PC-9 (cell line): ENCODE measurements around the gene PITPNC1. TPM values are rescaled to one million over a fixed set of nuclear protein-coding genes. Genes with fewer than 3 reads are reported as not detected.

Experiments used
- BruUV-seq: library from RNA; stranded (reverse); fragments of 400-500 nt; replicated peaks from 2 replicates; lab custom pipeline; 2021; lab: Mats Ljungman, UMichigan
- CTCF ChIA-PET: fragments of 300-600 bp; sonication (Branson Sonifier 250); formaldehyde crosslinking; loops from one replicate; lab custom pipeline; 2022; ENCODE audit warnings: antibody characterized with exemption; lab: Charles Lee
- POLR2A ChIA-PET: fragments of 300-600 bp; sonication (Branson Sonifier 250); formaldehyde crosslinking; loops from one replicate; lab custom pipeline; 2022; ENCODE audit warnings: antibody characterized with exemption; ENCODE audit not compliant: unreplicated experiment; lab: Charles Lee
- DNase-seq, 2 experiments: peaks; one replicate each; pipeline versions ENCODE4 v3.0.0 to v3.0.0-alpha.2; 2015 to 2022; ENCODE audit warnings: mixed read lengths in 1 of 2
- H2AFZ ChIP-seq: fragments of 200-600 bp; sonication (generic); 2 replicates; pipeline ENCODE4 v1.8.1; 2017; ENCODE audit warnings: antibody characterized with exemption
- H3F3A ChIP-seq: fragments of 200-600 bp; sonication (generic); 2 replicates; pipeline ENCODE4 v1.8.1; 2017; ENCODE audit warnings: antibody characterized with exemption, mild to moderate bottlenecking, low read depth; ENCODE audit not compliant: insufficient read depth
- H3K27ac ChIP-seq: fragments of 200-600 bp; sonication (generic); 2 replicates; pipeline ENCODE4 v1.6.1; 2016; ENCODE audit warnings: mixed run types
- H3K27me3 ChIP-seq: fragments of 200-600 bp; sonication (generic); 2 replicates; pipeline ENCODE4 v1.6.1; 2016; ENCODE audit warnings: low read depth, mixed run types; ENCODE audit not compliant: insufficient read depth
- H3K36me3 ChIP-seq: fragments of 200-600 bp; sonication (generic); 2 replicates; pipeline ENCODE4 v1.6.1; 2016; ENCODE audit warnings: low read depth, mixed run types
- H3K4me1 ChIP-seq: fragments of 200-600 bp; sonication (generic); replicated peaks from 2 replicates; pipeline ENCODE4 v1.6.1; 2016; ENCODE audit warnings: mixed run types; ENCODE audit not compliant: insufficient read depth
- H3K4me2 ChIP-seq: fragments of 200-600 bp; sonication (generic); 2 replicates; pipeline ENCODE4 v1.6.1; 2017; ENCODE audit warnings: mixed run types
- H3K4me3 ChIP-seq: fragments of 200-600 bp; sonication (generic); 2 replicates; pipeline ENCODE4 v1.6.1; 2016; ENCODE audit warnings: mixed run types
- H3K79me2 ChIP-seq: fragments of 200-600 bp; sonication (generic); 2 replicates; pipeline ENCODE4 v1.6.1; 2017; ENCODE audit warnings: low read depth, mixed run types
- H3K9me2 ChIP-seq: fragments of 200-600 bp; sonication (generic); 2 replicates; pipeline ENCODE4 v1.8.1; 2017; ENCODE audit warnings: mild to moderate bottlenecking; ENCODE audit not compliant: insufficient read depth
- H3K9me3 ChIP-seq: fragments of 200-600 bp; sonication (generic); 2 replicates; pipeline ENCODE4 v1.8.1; 2016; ENCODE audit warnings: low read depth; ENCODE audit not compliant: insufficient read depth
- H4K20me1 ChIP-seq: fragments of 200-600 bp; sonication (generic); 2 replicates; pipeline ENCODE4 v1.8.1; 2017; ENCODE audit not compliant: insufficient read depth
- CTCF ChIP-seq: fragments of 200-600 bp; sonication (generic); conservative IDR thresholded peaks from 2 replicates; pipeline ENCODE4 v1.6.1; 2017; ENCODE audit warnings: mixed run types, antibody characterized with exemption, mild to moderate bottlenecking, moderate library complexity
- EZH2 ChIP-seq: fragments of 200-600 bp; sonication (generic); IDR thresholded peaks from 2 replicates; pipeline ENCODE4 v1.8.0; 2017; ENCODE audit warnings: antibody characterized with exemption, low read depth
- intact Hi-C: fragments of 100-400 bp; cut with micrococcal nuclease; formaldehyde crosslinking; loops from one replicate; pipeline ENCODE4 v1.10.0; 2022; ENCODE audit not compliant: unreplicated experiment
- total RNA-seq: library from RNA; stranded (reverse); gene quantifications from 2 replicates; pipeline ENCODE4 v1.2.3, GENCODE V29; 2021

Gene PITPNC1
- total RNA-seq, 1 experiment from 2014 or later, result 6.0 TPM

- Histone ChIP-seq H4K20me1 (no peaks in the 10 kb centered on the region), H3K27me3 (no peaks in the 10 kb centered on the region), H3K79me2 (no peaks in the 10 kb centered on the region), H3K4me1 (peaks cover 28% of the 10 kb centered on the region), H3K4me3 (no peak overlapping the region), H3K36me3 (no peaks in the 10 kb centered on the region), H2AFZ (no peak overlapping the region), H3F3A (peaks cover 15% of the 10 kb centered on the region; the same call in 1 of the 2 replicates), H3K9me3 (no peaks in the 10 kb centered on the region), H3K4me2 (no peak overlapping the region), H3K27ac (no peak overlapping the region), H3K9me2 (no peaks in the 10 kb centered on the region)
- TF ChIP-seq CTCF (no peak), EZH2 (no peak)
- ChIA-PET CTCF (no interaction called here), POLR2A (no interaction called here)
- no peak for DNase-seq
- intact Hi-C loops, result no loop called here
- no TSS peak for BruUV-seq
These were observed 123.2 kb downstream of the PITPNC1 start for GRCh38 chr17:67500261-67500660.

- BruUV-seq, result no TSS peak
- ChIA-PET POLR2A (no interaction called here), CTCF (interaction anchor here (0.7 kb wide), 1 partner anchor 163 kb away, joined by 3 read pairs; no protein-coding TSS in a partner anchor)
- no peaks in the 10 kb centered on the region for H3K27me3 ChIP-seq
- no peaks in the 10 kb centered on the region for H3K36me3 ChIP-seq
- no peak for DNase-seq
- peaks cover 15% of the 10 kb centered on the region; the same call in 1 of the 2 replicates for H3F3A ChIP-seq
- H3K79me2 ChIP-seq, result no peaks in the 10 kb centered on the region
- no peak overlapping the region for H3K4me3 ChIP-seq
- no peak for TF ChIP-seq CTCF
- no peak for TF ChIP-seq EZH2
- no peak overlapping the region for H2AFZ ChIP-seq
- no peak overlapping the region for H3K27ac ChIP-seq
- H3K9me3 ChIP-seq, result no peaks in the 10 kb centered on the region
- no peaks in the 10 kb centered on the region for H3K9me2 ChIP-seq
- no peak overlapping the region for H3K4me2 ChIP-seq
- peaks cover 28% of the 10 kb centered on the region for H3K4me1 ChIP-seq
- intact Hi-C loops, result no loop called here
- H4K20me1 ChIP-seq, result no peaks in the 10 kb centered on the region
These were observed 123.7 kb downstream of the PITPNC1 start for GRCh38 chr17:67500677-67501300.

GRCh38 chr17:67502151-67502550 is 125.1 kb downstream of the PITPNC1 start:
- Histone ChIP-seq H2AFZ (no peak overlapping the region), H4K20me1 (no peaks in the 10 kb centered on the region), H3K27me3 (no peaks in the 10 kb centered on the region), H3K79me2 (no peaks in the 10 kb centered on the region), H3K4me3 (no peak overlapping the region), H3F3A (peaks cover 15% of the 10 kb centered on the region; the same call in 1 of the 2 replicates), H3K36me3 (no peaks in the 10 kb centered on the region), H3K27ac (no peak overlapping the region), H3K9me3 (no peaks in the 10 kb centered on the region), H3K9me2 (no peaks in the 10 kb centered on the region), H3K4me1 (peaks cover 28% of the 10 kb centered on the region), H3K4me2 (no peak overlapping the region)
- BruUV-seq, result no TSS peak
- TF ChIP-seq EZH2 (no peak), CTCF (no peak)
- ChIA-PET POLR2A (interaction anchor here (0.5 to 0.6 kb wide), 2 partner anchors 136 to 498 kb away, joined by 3 read pairs; no protein-coding TSS in a partner anchor), CTCF (no interaction called here)
- DNase-seq, result no peak
- intact Hi-C loops, result no loop called here
